SK-N-SH (cell line): Measurements from ENCODE around the gene SLC22A23. TPM values are rescaled to one million over a fixed set of nuclear protein-coding genes. Genes with fewer than 3 reads are reported as not detected.

Experiments used
- CTCF ChIA-PET: fragments of 300-600, 350-600 bp; formaldehyde crosslinking; extraction: SDS; loops from one replicate; lab custom pipeline; 2021; lab: Yijun Ruan, JAX
- POLR2A ChIA-PET: fragments of 350-600 bp; sonication (Branson Sonifier 250); formaldehyde crosslinking; extraction: SDS; loops from one replicate; lab custom pipeline; 2020; ENCODE audit warnings: antibody characterized with exemption, inconsistent platforms; lab: Yijun Ruan, JAX
- DNase-seq: peaks from one replicate; pipeline ENCODE4 v3.0.0; 2012
- H2AFZ ChIP-seq: fragments of 200-600 bp; sonication (generic); 2 replicates; pipeline ENCODE4 v1.8.1; 2016; ENCODE audit warnings: antibody characterized with exemption, mild to moderate bottlenecking, low read depth
- H3F3A ChIP-seq: fragments of 200-600 bp; sonication (generic); replicated peaks from 2 replicates; pipeline ENCODE3; 2016; ENCODE audit warnings: antibody characterized with exemption, mild to moderate bottlenecking; ENCODE audit not compliant: insufficient read depth
- H3K27ac ChIP-seq, 2 experiments: fragments of 200-500 bp in 1 of 2; fragments of 200-600 bp in 1 of 2; sonication (Bioruptor generic) in 1 of 2; sonication (generic), shearing (Covaris generic) in 1 of 2; 2 replicates each; pipeline versions ENCODE4 v1.5.1 to v1.6.1; 2014 to 2016; ENCODE audit warnings: low read depth in 2 of 2, inconsistent platforms in 1 of 2, low read length in 1 of 2, mild to moderate bottlenecking in 1 of 2, mixed read lengths in 1 of 2
- H3K27me3 ChIP-seq: fragments of 200-600 bp; sonication (generic), shearing (Covaris generic); 2 replicates; pipeline ENCODE4 v1.6.1; 2016; ENCODE audit warnings: mixed run types; ENCODE audit not compliant: insufficient read depth
- H3K36me3 ChIP-seq, 2 experiments: fragments of 200-500 bp in 1 of 2; fragments of 200-600 bp in 1 of 2; sonication (Bioruptor generic) in 1 of 2; sonication (generic) in 1 of 2; replicated peaks in 1 of 2; 2 replicates each; pipeline versions ENCODE3 to v1.5.1; 2014 to 2016; ENCODE audit warnings: low read length in 1 of 2, mild to moderate bottlenecking in 1 of 2; ENCODE audit not compliant: insufficient read depth in 2 of 2, control insufficient read depth in 1 of 2
- H3K4me1 ChIP-seq, 2 experiments: fragments of 200-500 bp in 1 of 2; fragments of 200-600 bp in 1 of 2; sonication (Bioruptor generic) in 1 of 2; sonication (generic), shearing (Covaris generic) in 1 of 2; 2 replicates each; pipeline versions ENCODE4 v1.5.1 to v1.6.1; 2014 to 2016; ENCODE audit warnings: low read depth in 1 of 2, low read length in 1 of 2, mixed run types in 1 of 2; ENCODE audit not compliant: insufficient read depth in 2 of 2, control insufficient read depth in 1 of 2
- H3K4me2 ChIP-seq: fragments of 200-600 bp; sonication (generic), shearing (Covaris generic); 2 replicates; pipeline ENCODE4 v1.6.1; 2017; ENCODE audit warnings: mixed run types
- H3K4me3 ChIP-seq, 2 experiments: fragments of 200-500 bp in 1 of 2; fragments of 200-600 bp in 1 of 2; sonication (Bioruptor generic) in 1 of 2; sonication (generic), shearing (Covaris generic) in 1 of 2; 2 replicates each; pipeline versions ENCODE4 v1.5.1 to v1.8.1; 2014 to 2016; ENCODE audit warnings: low read depth in 2 of 2, inconsistent platforms in 1 of 2, low read length in 1 of 2, mild to moderate bottlenecking in 1 of 2, mixed read lengths in 1 of 2, moderate library complexity in 1 of 2
- H3K79me2 ChIP-seq: fragments of 200-600 bp; sonication (generic); 2 replicates; pipeline ENCODE4 v1.8.1; 2017; ENCODE audit warnings: mild to moderate bottlenecking; ENCODE audit not compliant: insufficient read depth
- H3K9ac ChIP-seq: fragments of 200-600 bp; sonication (generic); 2 replicates; pipeline ENCODE4 v1.6.1; 2017; ENCODE audit warnings: mixed run types
- H3K9me2 ChIP-seq: fragments of 200-600 bp; sonication (generic); 2 replicates; pipeline ENCODE4 v1.6.1; 2017; ENCODE audit warnings: mixed run types
- H3K9me3 ChIP-seq: fragments of 200-600 bp; sonication (generic); 2 replicates; pipeline ENCODE4 v1.6.1; 2017; ENCODE audit warnings: mixed run types, mild to moderate bottlenecking, moderate library complexity
- H4K20me1 ChIP-seq: fragments of 200-600 bp; sonication (generic); 2 replicates; pipeline ENCODE4 v1.6.1; 2017; ENCODE audit warnings: mild to moderate bottlenecking, mixed run types; ENCODE audit not compliant: insufficient read depth
- CHD2 ChIP-seq: fragments of 150-350 bp; IDR thresholded peaks from 2 replicates; pipeline ENCODE4 v1.6.1; 2018; ENCODE audit warnings: low read length; ENCODE audit not compliant: partially characterized antibody
- ELF1 ChIP-seq: IDR thresholded peaks from 2 replicates; pipeline ENCODE4 v1.4.0; 2012
- FOSL2 ChIP-seq: IDR thresholded peaks from 2 replicates; pipeline ENCODE4 v1.4.0; 2012; ENCODE audit warnings: low read depth, mild to moderate bottlenecking, moderate library complexity, borderline replicate concordance
- GATA2 ChIP-seq: sonication (generic); formaldehyde crosslinking; IDR thresholded peaks from 2 replicates; pipeline ENCODE4 v1.5.0; 2020; ENCODE audit warnings: mild to moderate bottlenecking, missing genetic modification reagents
- IRF3 ChIP-seq: fragments of 150-350 bp; IDR thresholded peaks from 2 replicates; pipeline ENCODE4 v1.6.1; 2016; ENCODE audit warnings: mild to moderate bottlenecking, low read depth, low read length
- MAX ChIP-seq: IDR thresholded peaks from 2 replicates; pipeline ENCODE4 v1.4.0; 2012; ENCODE audit warnings: low read depth
- MXI1 ChIP-seq: IDR thresholded peaks from 2 replicates; pipeline ENCODE4 v1.6.1; 2012; ENCODE audit warnings: mild to moderate bottlenecking, low read depth, low read length, improper control_type of control experiment
- PBX3 ChIP-seq: IDR thresholded peaks from 2 replicates; pipeline ENCODE4; 2012
- POLR2AphosphoS5 ChIP-seq: IDR thresholded peaks from 2 replicates; pipeline ENCODE4 v1.6.1; 2012; ENCODE audit warnings: low read depth, low read length
- SIN3A ChIP-seq: IDR thresholded peaks from 2 replicates; pipeline ENCODE4 v1.6.1; 2012; ENCODE audit warnings: low read depth, mild to moderate bottlenecking, low read length, moderate library complexity, borderline replicate concordance
- TEAD4 ChIP-seq: IDR thresholded peaks from 2 replicates; pipeline ENCODE4 v1.4.0; 2012; ENCODE audit warnings: mild to moderate bottlenecking, borderline replicate concordance; ENCODE audit not compliant: insufficient read depth
- USF1 ChIP-seq: IDR thresholded peaks from 2 replicates; pipeline ENCODE4 v1.4.0; 2012; ENCODE audit warnings: low read depth, borderline replicate concordance
- YY1 ChIP-seq: IDR thresholded peaks from 2 replicates; pipeline ENCODE4 v1.4.0; 2012; ENCODE audit warnings: low read depth, mild to moderate bottlenecking
- WGBS: methylation state at CpG from one replicate; pipeline ENCODE4 v1.1.6; 2017; ENCODE audit warnings: low lambda C conversion rate; 5-methylcytosine and 5-hydroxymethylcytosine counted together
- polyA plus RNA-seq, 3 experiments: library from polyadenylated mRNA; depleted of rRNA; stranded (reverse); fragments of >200 nt; gene quantifications; 2 replicates each; pipeline ENCODE4 v1.2.3, GENCODE V29; 2012

Gene SLC22A23
- polyA plus RNA-seq, 1 of the 3 experiments (the other 2 are of a cell fraction) = not detected

- TF ChIP-seq SIN3A = no peak
- no peak for TF ChIP-seq FOSL2
- TF ChIP-seq POLR2AphosphoS5 = no peak
- TF ChIP-seq USF1 = no peak
- TF ChIP-seq ELF1 = no peak
- TF ChIP-seq PBX3 = no peak
These were observed 179.6 kb downstream of the SLC22A23 start (continued) for GRCh38 chr6:3277251-3277650.

GRCh38 chr6:3276174-3277167, 180.4 kb downstream of the SLC22A23 start:
- Histone ChIP-seq H3K4me1 (peaks cover 6 to 14% of the 10 kb centered on the region in 2 experiments; a peak in 2 of 4 replicates), H3K27ac (no peak overlapping the region), H2AFZ (no peak overlapping the region), H3K4me3 (no peak overlapping the region), H4K20me1 (no peaks in the 10 kb centered on the region), H3K79me2 (no peaks in the 10 kb centered on the region), H3K36me3 (peaks cover 0 to 18% of the 10 kb centered on the region in 2 experiments), H3K9ac (no peak overlapping the region), H3K9me3 (no peaks in the 10 kb centered on the region), H3K27me3 (no peaks in the 10 kb centered on the region), H3F3A (peaks cover 3% of the 10 kb centered on the region), H3K4me2 (no peak overlapping the region), H3K9me2 (no peaks in the 10 kb centered on the region)
- WGBS = 91% methylated on average over 19 of the region's 20 CpGs
- no peak for DNase-seq
- ChIA-PET POLR2A (no interaction called here), CTCF (interaction anchor here (1.3 kb wide), 1 partner anchor 456 kb away, joined by 8 read pairs; no protein-coding TSS in a partner anchor)
- TF ChIP-seq MAX (no peak), ELF1 (no peak), MXI1 (no peak), CHD2 (no peak)

GRCh38 chr6:3273707-3274521, 182.9 kb downstream of the SLC22A23 start:
- H3K9me3 ChIP-seq = no peaks in the 10 kb centered on the region

More at GRCh38 chr6:3273707-3274521, 182.9 kb downstream of the SLC22A23 start:
- Histone ChIP-seq H3F3A (peaks cover 3% of the 10 kb centered on the region), H3K36me3 (peaks cover 5 to 39% of the 10 kb centered on the region in 2 experiments), H3K9me2 (no peaks in the 10 kb centered on the region), H3K27ac (no peak overlapping the region), H3K27me3 (no peaks in the 10 kb centered on the region), H3K79me2 (0 out of 2 replicates have a peak, but pooled peaks cover 4% of the 10 kb centered on the region), H4K20me1 (no peaks in the 10 kb centered on the region), H3K4me1 (peaks cover 0 to 14% of the 10 kb centered on the region in 2 experiments; a peak in 1 of 4 replicates), H3K4me2 (no peak overlapping the region), H3K9ac (no peak overlapping the region), H2AFZ (no peak overlapping the region), H3K4me3 (no peak overlapping the region)
- CTCF ChIA-PET = interaction anchor here (0.6 to 2.8 kb wide), 5 partner anchors 12 to 882 kb away, joined by 3 to 13 read pairs (median 3); no protein-coding TSS in a partner anchor
- WGBS = 95% methylated on average over 8 of the region's 9 CpGs
- no peak for DNase-seq
- POLR2A ChIA-PET = no interaction called here
- TF ChIP-seq GATA2 (CRISPR knock-in tag) = no peak
- TF ChIP-seq YY1 = no peak
- no peak for TF ChIP-seq IRF3
- no peak for TF ChIP-seq FOSL2
- TF ChIP-seq TEAD4 = no peak
